GM18505 (cell line): ENCODE data around the gene CCR6.
A peak's percentile ranks its signal among the peaks of the same experiment; 100 is the strongest.

Experiments
- ATAC-seq: cut with Tn5 transposase; IDR thresholded peaks from one replicate; pipeline ENCODE4 v1.9.1; 2021; ENCODE audit not compliant: unreplicated experiment
- POLR2A ChIP-seq: IDR thresholded peaks from 4 replicates; pipeline ENCODE4 v1.6.1; 2011; ENCODE audit warnings: borderline replicate concordance; ENCODE audit not compliant: insufficient read depth, insufficient read length; ENCODE audit errors: extremely low read depth

The CCR6 gene

GRCh38 chr6:167105060-167105459, 17.8 kb upstream of the CCR6 start:
- no peak for ATAC-seq

GRCh38 chr6:167106406-167106805, 16.5 kb upstream of the CCR6 start:
- ATAC-seq: no peak
- no peak for TF ChIP-seq POLR2A

More at GRCh38 chr6:167105060-167105459, 17.8 kb upstream of the CCR6 start:
- no peak for TF ChIP-seq POLR2A

GRCh38 chr6:167107787-167108186, 15.1 kb upstream of the CCR6 start:
- ATAC-seq: no peak
- TF ChIP-seq POLR2A: no peak

GRCh38 chr6:167108278-167108677, 14.6 kb upstream of the CCR6 start:
- TF ChIP-seq POLR2A: no peak
- no peak for ATAC-seq

- ATAC-seq: no peak
- TF ChIP-seq POLR2A: no peak
Measured at GRCh38 chr6:167109651-167110050, 13.2 kb upstream of the CCR6 start.

- TF ChIP-seq POLR2A: no peak
- ATAC-seq: no peak
Measured at GRCh38 chr6:167111597-167111996, 11.3 kb upstream of the CCR6 start.

GRCh38 chr6:167112421-167112820, 10.5 kb upstream of the CCR6 start:
- ATAC-seq: peak; percentile 0
- no peak for TF ChIP-seq POLR2A

- TF ChIP-seq POLR2A: no peak
- ATAC-seq: peak; percentile 49
Measured at GRCh38 chr6:167113047-167113754, 9.7 kb upstream of the CCR6 start.

GRCh38 chr6:167113935-167114910, 8.7 kb upstream of the CCR6 start:
- peak; percentile 85 for ATAC-seq
- peak; percentile 73 for TF ChIP-seq POLR2A

GRCh38 chr6:167115054-167115453, 7.8 kb upstream of the CCR6 start:
- TF ChIP-seq POLR2A: no peak
- no peak for ATAC-seq

GRCh38 chr6:167116109-167116837, 6.6 kb upstream of the CCR6 start:
- no peak for TF ChIP-seq POLR2A
- ATAC-seq: no peak

- no peak for TF ChIP-seq POLR2A
- ATAC-seq: no peak
Measured at GRCh38 chr6:167116838-167117228, 6.1 kb upstream of the CCR6 start.

- no peak for ATAC-seq
- no peak for TF ChIP-seq POLR2A
Measured at GRCh38 chr6:167118006-167118405, 4.9 kb upstream of the CCR6 start.

- no peak for ATAC-seq
- no peak for TF ChIP-seq POLR2A
Measured at GRCh38 chr6:167118839-167119238, 4.1 kb upstream of the CCR6 start.
